T-helper 1 cell treated with Interleukin-12 subunit alpha and Interleukin-12 subunit beta and Interleukin-4 antibody, amounts not matched to agents 30 μg/mL and 1 μg/mL, for 36 hours (primary cell): ENCODE data around the gene RMI2.

Experiments
- H3K27ac Mint-ChIP-seq: one replicate; pipeline ENCODE4 v1.8.0; 2021; ENCODE audit warnings: mild to moderate bottlenecking, mixed read lengths
- H3K27me3 Mint-ChIP-seq: one replicate; pipeline ENCODE4 v1.8.0; 2021; ENCODE audit warnings: low read depth, mixed read lengths
- H3K36me3 Mint-ChIP-seq: one replicate; pipeline ENCODE4 v1.8.0; 2021; ENCODE audit warnings: low read depth, mixed read lengths
- H3K4me1 Mint-ChIP-seq: one replicate; pipeline ENCODE4 v1.8.0; 2021; ENCODE audit warnings: low read depth, mixed read lengths
- H3K4me3 Mint-ChIP-seq: one replicate; pipeline ENCODE4 v1.8.0; 2021; ENCODE audit warnings: mild to moderate bottlenecking, moderate library complexity, mixed read lengths
- H3K9me3 Mint-ChIP-seq: one replicate; pipeline ENCODE4 v1.8.0; 2021; ENCODE audit warnings: mixed read lengths

RMI2 gene

DNA sequence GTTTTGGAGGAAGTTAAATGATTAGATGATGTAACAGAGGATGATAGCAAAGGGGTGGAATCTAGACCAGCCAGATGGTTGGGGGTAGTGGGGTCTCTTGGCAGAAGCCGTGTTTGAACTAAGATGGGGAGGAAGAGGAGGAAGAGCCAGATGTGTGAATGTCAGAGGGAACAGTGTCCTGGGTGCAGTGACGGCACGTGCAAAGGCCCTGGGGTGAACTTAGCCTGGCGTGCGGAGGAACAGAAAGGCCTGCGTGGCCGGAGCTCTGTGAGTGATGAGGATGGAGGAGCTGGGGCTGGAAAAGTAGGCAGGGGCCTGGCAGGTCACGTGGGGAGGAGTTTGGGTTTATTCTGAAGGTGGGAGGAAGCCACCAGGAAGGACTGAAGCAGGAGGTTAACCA is 26.4 kb upstream of the RMI2 start:
- Mint-ChIP-seq H3K36me3 (peaks cover 2% of the 10 kb centered on the region), H3K27ac (no peak overlapping the region), H3K4me1 (peaks cover 22% of the 10 kb centered on the region), H3K9me3 (no peaks in the 10 kb centered on the region), H3K4me3 (no peak overlapping the region), H3K27me3 (no peaks in the 10 kb centered on the region)

DNA sequence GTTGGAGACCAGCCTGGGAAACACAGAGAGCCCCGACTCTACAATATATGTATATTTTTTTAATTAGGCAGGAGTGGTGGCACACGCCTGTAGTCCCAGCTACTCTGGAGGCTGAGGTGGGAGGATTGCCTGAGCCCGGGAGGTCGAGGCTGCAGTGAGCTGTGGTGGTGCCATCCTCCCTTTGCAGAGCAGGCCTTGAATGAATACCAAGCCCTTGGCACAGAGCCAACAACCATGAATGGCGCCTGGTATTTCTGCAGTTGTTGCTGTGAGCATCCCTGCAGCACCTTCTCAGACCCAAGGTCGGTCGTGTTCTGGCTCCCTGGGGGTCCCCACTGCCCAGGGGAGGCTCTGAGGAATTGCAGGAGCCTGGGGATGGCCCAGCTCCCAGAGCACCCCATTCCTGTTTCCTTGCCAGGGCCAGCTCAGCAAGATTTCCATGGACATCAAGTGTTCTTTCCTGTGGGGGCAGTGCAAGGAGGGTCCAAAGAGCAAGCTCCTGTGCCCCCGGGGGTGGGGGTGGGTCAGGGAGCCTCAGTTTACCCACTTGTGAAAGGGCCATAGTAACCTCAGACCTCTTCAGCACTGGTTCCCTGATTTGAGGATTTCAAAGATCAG is 25.6 kb upstream of the RMI2 start:
- Mint-ChIP-seq H3K27ac (no peak overlapping the region), H3K36me3 (peaks cover 2% of the 10 kb centered on the region), H3K27me3 (no peaks in the 10 kb centered on the region), H3K4me3 (no peak overlapping the region), H3K4me1 (peaks cover 18% of the 10 kb centered on the region), H3K9me3 (no peaks in the 10 kb centered on the region)

DNA sequence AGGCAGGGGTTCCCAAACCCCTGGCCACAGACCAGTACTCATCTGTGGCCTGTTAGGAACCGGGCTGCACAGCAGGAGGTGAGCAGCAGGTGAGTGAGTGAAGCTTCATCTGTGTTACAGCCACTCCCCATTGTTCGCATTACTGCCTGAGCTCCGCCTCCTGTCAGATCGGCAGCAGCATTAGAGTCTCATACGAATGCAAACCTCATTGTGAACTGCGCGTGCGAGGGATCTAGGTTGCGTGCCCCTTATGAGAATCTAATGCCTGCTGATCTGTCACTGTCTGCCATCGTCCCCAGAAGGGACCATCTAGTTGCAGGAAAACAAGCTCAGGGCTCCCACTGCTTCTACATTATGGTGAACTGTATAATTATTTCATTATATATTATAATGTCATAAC is 25.1 kb upstream of the RMI2 start:
- no peak overlapping the region for H3K27ac Mint-ChIP-seq
- no peak overlapping the region for H3K4me3 Mint-ChIP-seq
- peaks cover 2% of the 10 kb centered on the region for H3K36me3 Mint-ChIP-seq
- no peaks in the 10 kb centered on the region for H3K9me3 Mint-ChIP-seq
- peaks cover 23% of the 10 kb centered on the region for H3K4me1 Mint-ChIP-seq
- no peaks in the 10 kb centered on the region for H3K27me3 Mint-ChIP-seq

DNA sequence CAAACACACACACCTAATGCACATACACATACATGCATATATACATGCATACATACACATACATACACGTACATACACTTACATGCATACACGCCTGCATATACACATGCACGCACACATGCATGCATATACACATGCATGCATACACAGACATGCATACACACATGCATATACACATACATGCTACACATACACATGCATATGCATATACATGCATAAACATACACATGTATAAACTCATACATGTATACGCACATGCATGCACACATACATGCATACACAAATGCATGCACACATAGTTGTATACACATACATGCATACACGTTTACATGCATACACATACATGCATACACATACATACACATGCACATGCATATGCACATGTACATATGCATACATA is 23.6 kb upstream of the RMI2 start:
- H3K27ac Mint-ChIP-seq, result no peak overlapping the region
- H3K4me3 Mint-ChIP-seq, result no peak overlapping the region
- peaks cover 30% of the 10 kb centered on the region for H3K4me1 Mint-ChIP-seq
- H3K9me3 Mint-ChIP-seq, result no peaks in the 10 kb centered on the region
- no peaks in the 10 kb centered on the region for H3K27me3 Mint-ChIP-seq
- H3K36me3 Mint-ChIP-seq, result peaks cover 2% of the 10 kb centered on the region

DNA sequence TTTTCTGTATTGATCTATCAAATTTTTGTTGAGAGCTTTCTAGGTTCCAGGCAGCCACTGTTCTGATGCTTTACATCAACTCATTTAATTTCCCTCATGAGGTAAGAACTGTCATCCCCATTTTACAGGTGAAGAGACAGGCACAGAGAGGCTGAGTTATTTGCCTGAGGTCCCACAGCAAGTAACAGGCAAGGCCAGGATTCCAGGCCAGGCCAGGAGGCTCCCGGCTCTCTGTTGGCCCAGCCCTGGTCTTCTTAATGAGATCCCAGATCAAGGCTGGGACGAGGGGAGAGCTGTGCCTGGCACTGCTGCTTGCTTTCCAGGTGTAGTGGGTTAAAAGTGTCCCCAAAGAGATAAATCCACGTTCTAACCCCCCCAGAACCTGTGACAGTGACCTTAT is 22.4 kb upstream of the RMI2 start:
- Mint-ChIP-seq H3K9me3 (peaks cover 5% of the 10 kb centered on the region), H3K4me3 (no peak overlapping the region), H3K27ac (peak overlapping the region; percentile 67), H3K27me3 (no peaks in the 10 kb centered on the region), H3K4me1 (peaks cover 36% of the 10 kb centered on the region), H3K36me3 (peaks cover 6% of the 10 kb centered on the region)

DNA sequence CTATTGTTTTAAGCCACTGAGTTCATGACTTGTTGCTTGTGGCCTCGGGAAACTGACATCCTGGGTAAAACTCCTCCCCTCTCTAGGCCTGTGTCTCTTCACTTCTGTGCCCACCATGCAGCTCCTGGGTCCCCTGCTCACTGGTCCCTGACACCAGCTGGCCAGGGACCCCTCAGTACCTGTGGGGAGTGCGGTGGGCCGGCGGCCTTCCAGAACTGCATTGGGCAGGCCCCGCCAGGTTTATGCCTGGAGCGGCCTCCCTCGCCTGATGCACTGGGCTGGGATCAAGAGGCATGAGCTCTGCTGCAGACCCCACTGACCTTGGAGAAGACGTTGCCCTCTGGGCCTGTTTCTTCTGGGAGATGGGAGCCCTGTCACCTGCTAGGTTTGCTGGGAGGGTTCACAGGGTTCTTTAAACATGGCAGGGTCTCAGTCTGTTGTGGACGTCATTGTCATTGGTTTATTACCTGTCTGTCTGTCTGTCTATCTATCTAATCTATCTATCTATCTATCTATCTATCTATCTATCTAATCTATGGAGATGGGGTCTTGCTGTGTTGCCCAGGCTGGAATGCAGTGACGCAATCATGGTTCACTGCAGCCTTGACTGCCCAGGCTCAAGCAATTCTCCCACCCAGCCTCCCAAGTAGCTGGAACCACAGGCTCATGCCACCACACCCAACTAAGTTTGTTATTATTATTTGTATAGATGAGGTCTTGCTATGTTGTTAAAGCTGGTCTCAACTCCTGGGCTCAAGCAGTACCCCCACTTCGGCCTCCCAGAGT is 21.5 kb upstream of the RMI2 start:
- no peak overlapping the region for H3K4me3 Mint-ChIP-seq
- H3K27me3 Mint-ChIP-seq, result no peaks in the 10 kb centered on the region
- peaks cover 43% of the 10 kb centered on the region for H3K4me1 Mint-ChIP-seq
- peak overlapping the region; percentile 62 for H3K27ac Mint-ChIP-seq
- H3K9me3 Mint-ChIP-seq, result peaks cover 5% of the 10 kb centered on the region
- peaks cover 9% of the 10 kb centered on the region for H3K36me3 Mint-ChIP-seq

DNA sequence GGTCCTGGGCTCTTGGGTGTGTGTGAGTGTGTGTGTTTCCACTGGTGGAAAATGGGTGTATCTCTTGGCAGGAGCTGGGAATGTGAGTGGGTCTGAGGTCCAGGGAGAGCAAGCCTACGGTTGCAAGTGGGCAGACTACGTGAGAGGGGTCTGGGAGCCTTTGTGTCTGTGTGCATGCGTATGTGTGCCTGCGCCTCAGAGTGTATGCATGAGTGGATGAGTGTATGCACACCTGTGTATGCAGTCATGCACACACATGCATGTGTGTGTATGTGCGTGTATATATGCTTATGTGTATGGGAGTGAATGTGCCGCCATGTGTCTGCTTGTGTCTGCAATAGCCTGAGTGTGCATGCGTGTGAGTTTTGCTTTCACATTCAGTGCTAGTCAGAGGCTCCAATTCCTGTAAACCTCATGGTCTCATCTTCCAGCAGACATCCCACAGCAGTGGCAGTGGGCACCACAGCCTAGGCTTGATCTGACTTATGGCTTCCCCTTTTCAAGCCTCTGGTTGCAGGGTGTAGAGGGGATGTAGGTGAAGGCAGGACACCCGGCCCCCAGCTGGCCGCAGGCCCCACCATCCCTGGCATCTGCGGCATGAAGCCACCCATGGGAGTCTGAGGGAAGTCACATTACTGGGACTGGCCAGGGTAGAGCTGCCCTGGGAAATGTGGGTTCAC is 19.7 kb upstream of the RMI2 start:
- H3K9me3 Mint-ChIP-seq, result peaks cover 5% of the 10 kb centered on the region
- H3K4me3 Mint-ChIP-seq, result peak overlapping the region; percentile 20
- peak overlapping the region; percentile 8 for H3K27ac Mint-ChIP-seq
- peaks cover 9% of the 10 kb centered on the region for H3K36me3 Mint-ChIP-seq
- H3K27me3 Mint-ChIP-seq, result no peaks in the 10 kb centered on the region
- H3K4me1 Mint-ChIP-seq, result peaks cover 52% of the 10 kb centered on the region

DNA sequence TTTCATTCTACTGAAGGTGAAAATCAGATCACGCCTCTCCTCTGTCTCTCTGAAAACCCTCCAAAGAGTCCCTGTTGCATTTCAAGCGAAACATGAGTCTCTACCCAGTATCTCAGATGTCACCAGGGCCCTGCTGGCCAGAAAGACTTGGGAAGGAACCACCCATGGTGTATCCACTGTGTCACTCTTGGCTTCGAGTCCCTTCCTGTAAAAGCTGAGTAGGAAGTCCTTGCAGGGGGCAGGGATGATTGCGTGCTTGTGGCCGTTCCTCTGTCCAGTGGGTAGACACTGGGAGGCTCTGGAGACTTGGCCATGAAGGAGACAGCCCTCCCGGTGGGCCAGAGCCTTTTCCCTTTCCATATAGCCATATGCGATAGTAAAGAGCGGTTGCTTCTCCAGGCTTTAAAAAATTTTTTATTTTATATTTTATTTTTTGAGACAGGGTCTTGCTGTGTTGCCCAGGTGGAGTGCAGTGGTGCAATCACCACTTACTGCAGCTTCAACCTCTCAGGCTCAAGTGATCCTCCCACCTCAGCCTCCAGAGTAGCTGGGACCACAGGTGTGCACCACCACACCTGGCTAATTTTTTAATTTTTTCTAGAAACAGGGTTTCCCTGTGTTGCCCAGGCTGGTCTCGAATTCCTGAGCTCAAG is 19.0 kb upstream of the RMI2 start:
- peaks cover 5% of the 10 kb centered on the region for H3K9me3 Mint-ChIP-seq
- peaks cover 55% of the 10 kb centered on the region for H3K4me1 Mint-ChIP-seq
- no peaks in the 10 kb centered on the region for H3K27me3 Mint-ChIP-seq
- no peak overlapping the region for H3K4me3 Mint-ChIP-seq
- peaks cover 9% of the 10 kb centered on the region for H3K36me3 Mint-ChIP-seq
- H3K27ac Mint-ChIP-seq, result peak overlapping the region; percentile 8

DNA sequence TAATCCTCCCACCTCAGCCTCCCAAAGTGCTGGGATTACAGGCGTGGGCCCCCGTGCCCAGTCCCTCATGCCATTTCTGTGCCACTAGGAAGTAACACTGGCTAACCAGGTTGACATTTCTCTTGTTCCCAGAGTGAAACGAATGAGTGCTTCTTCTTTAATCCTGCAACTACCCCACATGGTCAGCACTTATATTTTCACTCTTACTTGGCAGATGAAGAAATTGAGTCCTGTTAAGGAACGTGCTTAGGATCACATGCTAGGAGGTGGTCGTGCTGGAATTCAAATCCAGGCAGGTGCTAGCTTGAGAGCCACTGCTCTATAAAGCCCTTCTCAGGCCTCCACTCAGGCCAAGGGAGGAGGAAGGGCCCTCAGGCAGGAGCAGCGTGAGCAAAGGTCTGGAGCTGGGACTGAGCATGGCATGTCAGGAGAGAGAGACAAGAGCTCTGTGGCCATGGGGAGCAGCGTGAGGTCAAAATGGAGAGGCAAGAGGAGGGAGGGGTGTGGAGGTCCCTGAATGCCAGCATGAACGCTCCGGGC is 18.5 kb upstream of the RMI2 start:
- H3K27ac Mint-ChIP-seq, result peak overlapping the region; percentile 60

DNA sequence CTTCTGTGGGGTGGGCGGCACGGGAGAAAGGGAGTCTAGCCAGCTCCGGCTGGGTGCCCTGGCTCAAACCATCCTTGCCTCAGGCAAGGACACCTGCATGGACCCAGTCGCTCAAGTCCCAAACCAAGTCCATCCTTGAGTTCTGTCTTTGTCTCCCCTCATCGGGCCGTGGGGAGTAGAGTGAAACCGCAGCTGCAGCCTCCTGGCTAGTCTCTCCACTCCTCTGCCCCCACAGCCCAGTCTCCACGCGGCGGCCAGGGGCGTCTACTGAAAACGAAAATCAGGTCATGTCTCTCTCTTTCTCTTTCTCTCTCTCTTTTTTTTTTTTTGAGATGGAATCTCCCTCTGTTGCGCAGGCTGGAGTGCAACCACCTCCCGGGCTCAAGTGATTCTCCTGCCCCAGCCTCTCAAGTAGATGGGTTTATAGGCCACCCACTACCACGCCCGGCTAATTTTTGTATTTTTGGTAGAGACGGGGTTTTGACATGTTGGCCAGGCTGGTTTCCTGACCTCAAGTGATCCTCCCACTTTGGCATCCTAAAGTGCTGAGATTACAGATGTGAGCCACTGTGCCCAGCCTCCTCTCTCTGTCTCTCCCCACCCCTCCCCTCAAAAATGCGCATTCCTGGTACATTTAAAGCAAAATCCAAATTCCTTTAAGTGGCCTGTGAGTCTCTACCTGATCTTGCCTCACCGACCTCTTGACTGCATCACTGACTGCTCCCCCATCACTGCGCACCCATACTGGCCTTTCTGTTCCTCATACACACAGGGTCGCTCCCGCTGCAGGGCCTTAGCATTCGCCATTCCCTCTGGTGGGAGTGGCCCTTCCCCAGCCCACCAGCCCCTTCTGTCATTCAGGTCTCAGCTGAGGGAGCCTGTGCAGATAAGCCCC is 17.7 kb upstream of the RMI2 start:
- Mint-ChIP-seq H3K27ac (peak overlapping the region; percentile 67), H3K4me1 (peaks cover 55% of the 10 kb centered on the region), H3K4me3 (peak overlapping the region; percentile 75), H3K36me3 (peaks cover 9% of the 10 kb centered on the region), H3K27me3 (no peaks in the 10 kb centered on the region), H3K9me3 (peaks cover 5% of the 10 kb centered on the region)

More for the DNA sequence above, 18.5 kb upstream of the RMI2 start:
- Mint-ChIP-seq H3K27me3 (no peaks in the 10 kb centered on the region), H3K36me3 (peaks cover 9% of the 10 kb centered on the region), H3K4me1 (peaks cover 55% of the 10 kb centered on the region), H3K9me3 (peaks cover 5% of the 10 kb centered on the region), H3K4me3 (no peak overlapping the region)

DNA sequence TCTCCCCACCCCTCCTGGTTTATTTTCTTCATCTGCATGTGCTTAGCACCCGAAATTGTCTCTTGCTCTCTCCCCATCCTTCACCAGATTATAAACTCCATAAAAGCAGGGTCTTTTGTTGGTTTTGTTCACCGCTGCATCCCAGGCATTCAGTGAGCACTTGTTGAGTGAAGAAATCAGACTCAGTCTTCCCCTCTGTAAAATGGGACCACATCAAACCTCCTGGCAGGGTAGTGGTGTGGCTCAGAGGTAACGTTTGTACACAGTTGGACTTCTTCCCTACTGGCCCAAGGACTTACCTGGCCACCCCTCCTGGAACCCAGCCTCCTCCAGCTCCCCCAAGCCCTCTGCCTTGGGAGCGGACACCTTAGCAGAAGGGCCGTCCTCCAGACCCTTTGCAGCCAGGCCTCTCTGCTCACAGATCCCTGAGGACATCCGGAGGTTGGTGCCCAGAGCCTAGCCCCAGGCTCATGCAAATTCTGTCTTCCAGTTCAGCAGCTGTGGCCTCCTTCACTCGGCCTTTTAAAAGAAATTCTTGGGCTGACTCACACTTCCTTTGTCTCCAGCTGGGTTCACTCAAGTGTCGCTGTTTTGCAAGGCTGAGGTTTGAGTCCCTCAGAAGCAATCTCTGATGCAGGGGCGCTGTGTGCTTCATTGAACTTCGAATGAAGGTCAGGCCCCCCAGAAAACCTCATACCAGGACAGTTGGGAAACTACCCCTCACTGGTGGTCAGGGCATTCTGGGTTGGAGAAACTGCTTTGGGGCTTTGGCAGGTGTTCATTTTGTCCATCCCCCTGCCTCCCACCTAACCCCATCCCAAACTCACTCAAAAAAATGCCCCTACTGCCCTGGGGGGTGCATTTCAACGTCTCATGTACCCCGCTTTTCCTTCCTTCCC is 16.8 kb upstream of the RMI2 start:
- peaks cover 54% of the 10 kb centered on the region for H3K4me1 Mint-ChIP-seq

DNA sequence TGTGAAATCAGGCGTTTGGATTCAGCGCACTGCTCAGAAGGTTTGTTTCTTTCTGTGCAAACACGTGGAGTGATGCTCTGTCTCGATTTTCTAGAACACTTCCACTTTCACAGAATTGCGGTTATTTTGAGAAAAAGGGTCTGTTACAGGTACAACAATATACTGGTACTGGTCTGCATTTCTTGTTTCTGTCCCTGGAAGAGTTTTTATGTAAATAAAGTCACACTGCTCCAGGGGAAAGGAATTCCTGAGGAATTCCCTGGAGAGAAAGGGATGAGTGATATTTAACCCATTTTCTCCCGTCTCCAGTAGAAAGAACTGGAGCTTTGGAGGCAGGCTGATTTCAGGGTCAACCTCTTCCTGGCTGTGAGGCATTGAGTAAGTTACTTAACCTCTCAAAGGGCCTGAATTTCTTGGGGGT is 16.2 kb upstream of the RMI2 start:
- H3K9me3 Mint-ChIP-seq, result peaks cover 5% of the 10 kb centered on the region
- no peaks in the 10 kb centered on the region for H3K27me3 Mint-ChIP-seq
- peaks cover 7% of the 10 kb centered on the region for H3K36me3 Mint-ChIP-seq
- H3K4me3 Mint-ChIP-seq, result peak overlapping the region; percentile 76
- H3K27ac Mint-ChIP-seq, result peak overlapping the region; percentile 78
- peaks cover 54% of the 10 kb centered on the region for H3K4me1 Mint-ChIP-seq

More for the DNA sequence above, 16.8 kb upstream of the RMI2 start:
- H3K4me3 Mint-ChIP-seq, result peak overlapping the region; percentile 76
- H3K9me3 Mint-ChIP-seq, result peaks cover 5% of the 10 kb centered on the region
- H3K36me3 Mint-ChIP-seq, result peaks cover 7% of the 10 kb centered on the region
- no peaks in the 10 kb centered on the region for H3K27me3 Mint-ChIP-seq
- peak overlapping the region; percentile 78 for H3K27ac Mint-ChIP-seq

DNA sequence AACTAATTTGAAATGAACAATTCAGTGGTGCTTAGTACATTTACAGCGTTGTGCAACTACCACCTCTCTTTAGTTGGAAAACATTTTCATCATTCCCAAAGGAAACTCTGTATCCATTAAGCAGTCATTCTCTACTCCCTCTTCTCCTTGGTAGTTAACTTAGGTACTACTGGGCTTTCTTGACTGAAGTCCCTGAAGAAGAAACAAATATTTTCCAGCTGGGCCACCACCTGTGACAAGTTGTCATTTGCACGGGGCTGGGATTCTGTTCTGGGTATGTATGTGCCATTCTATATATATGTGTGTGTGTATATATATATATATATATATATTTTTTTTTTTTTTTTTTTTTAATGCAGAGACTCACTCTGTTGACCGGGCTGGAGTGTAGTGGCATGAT is 15.4 kb upstream of the RMI2 start:
- Mint-ChIP-seq H3K36me3 (peaks cover 7% of the 10 kb centered on the region), H3K4me3 (no peak overlapping the region), H3K27me3 (no peaks in the 10 kb centered on the region), H3K9me3 (peaks cover 7% of the 10 kb centered on the region), H3K4me1 (peaks cover 53% of the 10 kb centered on the region), H3K27ac (no peak overlapping the region)
